ENCODE data around the gene FYB1.

The FYB1 gene

GRCh38 chr5:39091940-39092580 is 127.3 kb downstream of the FYB1 start:
- DNase-seq (ENCODE audit: low read depth in 3 of 3), result no peak

- DNase-seq (ENCODE audit: low read depth in 3 of 3), result no peak
Observed at GRCh38 chr5:39083968-39084367, 135.4 kb downstream of the FYB1 start.

GRCh38 chr5:39082995-39083394 is 136.4 kb downstream of the FYB1 start:
- no peak for DNase-seq (ENCODE audit: low read depth in 3 of 3)

- DNase-seq (ENCODE audit: low read depth in 3 of 3), result no peak
Observed at GRCh38 chr5:39080597-39081204, 138.7 kb downstream of the FYB1 start.

- DNase-seq (ENCODE audit: low read depth in 3 of 3), result no peak
Observed at GRCh38 chr5:39080168-39080567, 139.2 kb downstream of the FYB1 start.

- no peak for DNase-seq (ENCODE audit: low read depth in 3 of 3)
Observed at GRCh38 chr5:39079147-39079546, 140.2 kb downstream of the FYB1 start.

GRCh38 chr5:39076757-39077728 is 142.3 kb downstream of the FYB1 start:
- no peak for DNase-seq (ENCODE audit: low read depth in 3 of 3)

- DNase-seq (ENCODE audit: low read depth in 3 of 3), result no peak
Observed at GRCh38 chr5:39076101-39076756, 143.1 kb downstream of the FYB1 start.

- peak; percentile 77 to 90 (median 80) for DNase-seq (ENCODE audit: low read depth in 3 of 3)
Observed at GRCh38 chr5:39074017-39074814, 145.1 kb downstream of the FYB1 start, which contains the start of gene RICTOR. Gene RICTOR, minus strand, starts transcription at chr5:39074399. Its CDS starts 22 bp downstream, at chr5:39074377.

- DNase-seq (ENCODE audit: low read depth in 3 of 3), result peak in 1 of 3 experiments; percentile 30
Observed at GRCh38 chr5:39073767-39074016, 145.7 kb downstream of the FYB1 start.

- DNase-seq (ENCODE audit: low read depth in 3 of 3), result peak in 2 of 3 experiments; percentile 18 to 41
Observed at GRCh38 chr5:39072925-39073766, 146.2 kb downstream of the FYB1 start.

- no peak for DNase-seq (ENCODE audit: low read depth in 3 of 3)
Observed at GRCh38 chr5:39068099-39068498, 151.3 kb downstream of the FYB1 start.

- no peak for DNase-seq (ENCODE audit: low read depth in 3 of 3)
Observed at GRCh38 chr5:39064450-39064849, 154.9 kb downstream of the FYB1 start.

- DNase-seq (ENCODE audit: low read depth in 3 of 3), result no peak
Observed at GRCh38 chr5:39063037-39063436, 156.3 kb downstream of the FYB1 start.

- no peak for DNase-seq (ENCODE audit: low read depth in 3 of 3)
Observed at GRCh38 chr5:39062530-39062929, 156.8 kb downstream of the FYB1 start.

GRCh38 chr5:39062104-39062503 is 157.3 kb downstream of the FYB1 start:
- DNase-seq (ENCODE audit: low read depth in 3 of 3), result no peak

- no peak for DNase-seq (ENCODE audit: low read depth in 3 of 3)
Observed at GRCh38 chr5:39059064-39059463, 160.3 kb downstream of the FYB1 start.

GRCh38 chr5:39058178-39058921 is 161.0 kb downstream of the FYB1 start:
- no peak for DNase-seq (ENCODE audit: low read depth in 3 of 3)

GRCh38 chr5:39057734-39058133 is 161.6 kb downstream of the FYB1 start:
- no peak for DNase-seq (ENCODE audit: low read depth in 3 of 3)

Data from stimulated activated CD4-positive, alpha-beta T cell treated with anti-CD3 and anti-CD28 coated beads, TNF-alpha, amount 100 ng/mL, for 24 hours (primary cell).